WI38 (cell line): ENCODE results near the gene COL26A1.

ENCODE experiments used
- H3K4me3 ChIP-seq: 2 replicates; pipeline ENCODE4 v1.5.1; 2011; ENCODE audit warnings: low read depth, mild to moderate bottlenecking, control low read depth, low read length
- CTCF ChIP-seq: IDR thresholded peaks from 2 replicates; pipeline ENCODE4 v1.5.1; 2012; ENCODE audit warnings: low read depth, mild to moderate bottlenecking, control low read depth, low read length

COL26A1 gene

GRCh38 chr7:101582971-101583370 lies 220.3 kb downstream of the COL26A1 start:
- no peak for TF ChIP-seq CTCF

GRCh38 chr7:101586078-101586905 lies 223.6 kb downstream of the COL26A1 start:
- H3K4me3 ChIP-seq, result no peak overlapping the region
- no peak for TF ChIP-seq CTCF

More at GRCh38 chr7:101582971-101583370, 220.3 kb downstream of the COL26A1 start:
- no peak overlapping the region for H3K4me3 ChIP-seq

GRCh38 chr7:101586906-101587677 lies 224.4 kb downstream of the COL26A1 start:
- H3K4me3 ChIP-seq, result no peak overlapping the region
- no peak for TF ChIP-seq CTCF

- no peak overlapping the region for H3K4me3 ChIP-seq
- TF ChIP-seq CTCF, result no peak
Observed at GRCh38 chr7:101588131-101588935, 225.7 kb downstream of the COL26A1 start.

- no peak overlapping the region for H3K4me3 ChIP-seq
- TF ChIP-seq CTCF, result no peak
Observed at GRCh38 chr7:101589052-101589451, 226.4 kb downstream of the COL26A1 start.

- TF ChIP-seq CTCF, result no peak
- no peak overlapping the region for H3K4me3 ChIP-seq
Observed at GRCh38 chr7:101589976-101590662, 227.4 kb downstream of the COL26A1 start.
